Vagina (tissue), 2 donors: Measurements from ENCODE around the gene PHKB.

Source experiments
- POLR2A ChIP-seq, 2 donors: fragments of 450-650 bp; IDR thresholded peaks; one replicate each; pipeline ENCODE4 v1.6.1; 2017; ENCODE audit warnings: antibody characterized with exemption in 2 of 2, mild to moderate bottlenecking in 2 of 2, moderate library complexity in 2 of 2
- TF ChIP-seq, protein P1 (sequence below), 3 experiments: fragments of 450-650 bp in 2 of 3; fragments of 200-600 bp in 1 of 3; sonication (generic) in 1 of 3; IDR thresholded peaks; one replicate each; pipeline ENCODE4 v1.5.1; 2017 to 2019; ENCODE audit warnings: antibody characterized with exemption in 3 of 3, mild to moderate bottlenecking in 2 of 3, moderate library complexity in 2 of 3

DNA sequence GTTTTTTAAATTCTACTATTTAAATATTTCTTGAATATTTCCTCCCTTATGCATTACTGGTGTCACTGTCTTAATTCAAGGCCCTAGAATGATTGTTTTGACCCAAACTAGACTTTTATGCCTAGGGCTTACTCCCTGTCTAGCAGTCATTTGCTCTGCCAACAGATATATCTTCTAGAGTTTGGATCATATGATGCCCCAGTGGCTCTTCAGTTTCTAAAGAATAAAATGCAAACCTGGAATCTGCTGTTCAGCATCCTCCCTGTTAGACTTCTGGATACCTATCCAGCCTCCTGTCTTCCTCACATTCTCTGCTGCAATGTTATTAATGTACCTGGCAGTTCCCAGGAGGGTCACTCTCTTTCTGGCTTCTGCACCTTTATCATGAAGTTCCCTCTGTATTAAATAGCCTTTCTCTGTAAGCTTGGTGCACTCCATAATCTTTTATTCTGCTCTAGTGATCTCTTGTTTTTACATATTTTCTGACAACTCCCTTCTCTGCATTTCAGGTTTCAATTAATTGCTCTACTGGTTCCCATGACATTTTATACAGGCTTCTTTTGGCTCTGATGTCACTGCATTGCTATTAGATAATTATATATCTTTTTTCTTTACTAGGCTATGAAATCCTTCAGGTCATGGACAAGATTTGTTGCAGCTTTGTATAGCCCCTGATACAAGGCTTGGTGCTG is 15.7 kb downstream of the PHKB start:
- TF ChIP-seq, protein P1, sequence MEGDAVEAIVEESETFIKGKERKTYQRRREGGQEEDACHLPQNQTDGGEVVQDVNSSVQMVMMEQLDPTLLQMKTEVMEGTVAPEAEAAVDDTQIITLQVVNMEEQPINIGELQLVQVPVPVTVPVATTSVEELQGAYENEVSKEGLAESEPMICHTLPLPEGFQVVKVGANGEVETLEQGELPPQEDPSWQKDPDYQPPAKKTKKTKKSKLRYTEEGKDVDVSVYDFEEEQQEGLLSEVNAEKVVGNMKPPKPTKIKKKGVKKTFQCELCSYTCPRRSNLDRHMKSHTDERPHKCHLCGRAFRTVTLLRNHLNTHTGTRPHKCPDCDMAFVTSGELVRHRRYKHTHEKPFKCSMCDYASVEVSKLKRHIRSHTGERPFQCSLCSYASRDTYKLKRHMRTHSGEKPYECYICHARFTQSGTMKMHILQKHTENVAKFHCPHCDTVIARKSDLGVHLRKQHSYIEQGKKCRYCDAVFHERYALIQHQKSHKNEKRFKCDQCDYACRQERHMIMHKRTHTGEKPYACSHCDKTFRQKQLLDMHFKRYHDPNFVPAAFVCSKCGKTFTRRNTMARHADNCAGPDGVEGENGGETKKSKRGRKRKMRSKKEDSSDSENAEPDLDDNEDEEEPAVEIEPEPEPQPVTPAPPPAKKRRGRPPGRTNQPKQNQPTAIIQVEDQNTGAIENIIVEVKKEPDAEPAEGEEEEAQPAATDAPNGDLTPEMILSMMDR (IDR thresholded peaks at IDR 0.05): no peak
- no peak for TF ChIP-seq POLR2A (IDR thresholded peaks at IDR 0.05)
